Natural killer cell treated with Interleukin-12 subunit alpha and Interleukin-12 subunit beta and Interleukin-15 and Interleukin-18, amount 100 ng/mL, for 72 hours (primary cell): ENCODE data around the gene DNAJC22. TPM values are rescaled to one million over a fixed set of nuclear protein-coding genes. Genes with fewer than 3 reads are reported as not detected.

ENCODE experiments used
- ATAC-seq, 2 donors: fragments of 150-1000 bp; cut with Tn5 transposase in 1 of 2; sonication (Bioruptor Pico), chemical (Tn5 transposase) in 1 of 2; 2 replicates each; pipeline ENCODE4 v1.10.0; 2021
- DNase-seq: peaks from one replicate; pipeline ENCODE4 v3.0.0; 2022; ENCODE audit warnings: low spot score
- H3K27ac Mint-ChIP-seq, 2 donors: 1 replicate in 1 of 2; 2 replicates in 1 of 2; pipeline ENCODE4 v1.8.0; 2022; ENCODE audit warnings: mixed read lengths in 2 of 2, mild to moderate bottlenecking in 1 of 2, moderate library complexity in 1 of 2
- H3K27me3 Mint-ChIP-seq, 2 donors: 1 replicate in 1 of 2; 2 replicates in 1 of 2; pipeline ENCODE4 v1.8.0; 2022; ENCODE audit warnings: mixed read lengths in 2 of 2
- H3K36me3 Mint-ChIP-seq: one replicate; pipeline ENCODE4 v1.8.0; 2022; ENCODE audit warnings: mixed read lengths
- H3K4me1 Mint-ChIP-seq, 2 donors: 1 replicate in 1 of 2; 2 replicates in 1 of 2; pipeline ENCODE4 v1.8.0; 2022; ENCODE audit warnings: low read depth in 2 of 2, mixed read lengths in 2 of 2, mild to moderate bottlenecking in 1 of 2
- H3K4me3 Mint-ChIP-seq: one replicate; pipeline ENCODE4 v1.8.0; 2022; ENCODE audit warnings: mixed read lengths
- H3K9me3 Mint-ChIP-seq: 2 replicates; pipeline ENCODE4 v1.8.0; 2022; ENCODE audit warnings: mixed read lengths
- total RNA-seq, 2 donors: library from RNA; stranded (reverse); gene quantifications; one replicate each; pipeline ENCODE4 v1.2.3, GENCODE V29; 2022

The DNAJC22 gene
- total RNA-seq, 2 donors from 2014 or later, result not detected

DNA sequence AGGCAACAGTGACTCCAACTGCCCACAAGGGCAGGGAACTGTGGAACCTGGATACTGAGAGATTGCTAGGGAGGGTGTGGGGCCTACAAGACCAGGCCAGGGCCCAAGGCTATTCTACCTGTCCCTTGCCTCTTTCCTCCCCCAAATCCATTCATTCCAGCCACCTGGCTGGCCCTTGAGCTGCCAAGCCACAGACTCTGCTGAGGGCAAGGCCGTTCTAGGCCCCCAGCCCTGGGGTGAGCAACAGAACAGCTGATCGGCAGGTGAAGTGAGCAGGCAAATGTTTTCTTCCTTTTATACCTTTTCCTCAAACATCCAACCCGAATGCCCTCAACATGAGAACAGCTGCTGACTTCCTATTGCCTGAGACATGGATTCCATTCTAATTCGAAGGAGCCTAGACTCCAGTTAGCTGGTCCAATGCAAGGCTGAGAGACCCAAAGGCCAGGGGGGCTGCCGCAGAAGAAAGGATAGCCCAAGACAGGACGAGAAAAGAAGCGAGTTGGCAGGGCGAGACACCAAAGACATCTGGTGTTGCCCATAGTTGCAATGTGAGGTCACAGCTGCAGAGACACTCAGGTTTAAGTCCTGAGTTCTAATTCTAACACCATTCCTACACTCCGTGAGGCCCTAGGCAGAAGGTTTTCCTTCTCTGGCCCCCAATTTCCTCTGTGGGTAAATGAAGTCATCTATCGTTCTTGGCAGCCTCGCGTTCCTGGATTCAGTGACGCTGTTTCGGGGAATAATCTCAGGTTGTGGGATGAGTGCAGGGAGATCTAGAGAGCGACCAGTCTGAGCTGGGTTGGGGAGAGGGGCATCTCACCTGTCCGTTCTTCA lies 11.4 kb upstream of the DNAJC22 start:
- DNase-seq (no peak), ATAC-seq (no peak)
- Mint-ChIP-seq H3K36me3 (no peaks in the 10 kb centered on the region), H3K4me1 (peaks cover 11 to 20% of the 10 kb centered on the region in 2 donors), H3K4me3 (no peak overlapping the region), H3K27ac (no peak overlapping the region), H3K9me3 (no peaks in the 10 kb centered on the region), H3K27me3 (peaks cover 47 to 55% of the 10 kb centered on the region in 2 donors)

GRCh38 chr12:49335955-49336644 lies 10.6 kb upstream of the DNAJC22 start:
- H3K9me3 Mint-ChIP-seq, result no peaks in the 10 kb centered on the region
- H3K27me3 Mint-ChIP-seq, result peaks cover 54 to 62% of the 10 kb centered on the region in 2 donors
- H3K4me3 Mint-ChIP-seq, result no peak overlapping the region
- no peak overlapping the region for H3K27ac Mint-ChIP-seq
- ATAC-seq, result no peak
- H3K36me3 Mint-ChIP-seq, result no peaks in the 10 kb centered on the region
- H3K4me1 Mint-ChIP-seq, result peaks cover 11 to 20% of the 10 kb centered on the region in 2 donors
- no peak for DNase-seq

- Mint-ChIP-seq H3K27me3 (peaks cover 54 to 62% of the 10 kb centered on the region in 2 donors), H3K36me3 (no peaks in the 10 kb centered on the region), H3K9me3 (no peaks in the 10 kb centered on the region), H3K4me3 (peak within 1 kb of the TSS; percentile 45), H3K27ac (no peak within 1 kb of the TSS), H3K4me1 (peaks cover 11 to 20% of the 10 kb centered on the region in 2 donors)
- ATAC-seq (peak; percentile 87 to 92), DNase-seq (peak; percentile 86)
Measured at GRCh38 chr12:49336645-49337584, 9.8 kb upstream of the DNAJC22 start, which contains the start of gene C1QL4. Gene C1QL4 (minus strand): TSS chr12:49337188. CDS start chr12:49336477, 711 bp downstream.

GRCh38 chr12:49338830-49339463 lies 7.7 kb upstream of the DNAJC22 start:
- Mint-ChIP-seq H3K27ac (no peak overlapping the region), H3K36me3 (no peaks in the 10 kb centered on the region), H3K4me3 (no peak overlapping the region), H3K9me3 (no peaks in the 10 kb centered on the region), H3K27me3 (peaks cover 48 to 60% of the 10 kb centered on the region in 2 donors), H3K4me1 (peaks cover 23% of the 10 kb centered on the region in 2 donors)
- DNase-seq (no peak), ATAC-seq (no peak)

DNA sequence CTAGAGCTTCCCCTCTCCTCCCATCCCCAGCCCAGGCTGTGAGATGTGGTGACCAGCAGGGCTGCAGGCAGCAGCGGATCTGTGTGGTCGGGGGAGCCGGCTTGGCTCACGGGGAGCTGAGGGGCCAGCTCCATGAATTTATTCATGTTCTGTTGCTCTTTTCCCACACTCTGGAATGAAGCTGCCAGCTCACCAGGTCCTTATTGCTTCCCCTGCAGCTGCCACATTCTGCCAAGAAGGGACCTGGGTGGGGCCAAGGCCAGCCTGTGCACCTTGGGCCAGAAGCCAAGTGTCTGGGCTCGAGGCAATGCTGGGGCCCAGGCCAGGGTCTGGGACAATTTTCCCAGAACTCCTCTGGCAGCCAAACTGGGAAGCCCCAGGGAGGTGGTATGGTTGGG lies 7.2 kb upstream of the DNAJC22 start:
- Mint-ChIP-seq H3K4me3 (no peak overlapping the region), H3K27me3 (peaks cover 47 to 62% of the 10 kb centered on the region in 2 donors), H3K4me1 (peaks cover 24 to 26% of the 10 kb centered on the region in 2 donors), H3K9me3 (no peaks in the 10 kb centered on the region), H3K36me3 (no peaks in the 10 kb centered on the region), H3K27ac (no peak overlapping the region)
- ATAC-seq, result no peak
- no peak for DNase-seq

DNA sequence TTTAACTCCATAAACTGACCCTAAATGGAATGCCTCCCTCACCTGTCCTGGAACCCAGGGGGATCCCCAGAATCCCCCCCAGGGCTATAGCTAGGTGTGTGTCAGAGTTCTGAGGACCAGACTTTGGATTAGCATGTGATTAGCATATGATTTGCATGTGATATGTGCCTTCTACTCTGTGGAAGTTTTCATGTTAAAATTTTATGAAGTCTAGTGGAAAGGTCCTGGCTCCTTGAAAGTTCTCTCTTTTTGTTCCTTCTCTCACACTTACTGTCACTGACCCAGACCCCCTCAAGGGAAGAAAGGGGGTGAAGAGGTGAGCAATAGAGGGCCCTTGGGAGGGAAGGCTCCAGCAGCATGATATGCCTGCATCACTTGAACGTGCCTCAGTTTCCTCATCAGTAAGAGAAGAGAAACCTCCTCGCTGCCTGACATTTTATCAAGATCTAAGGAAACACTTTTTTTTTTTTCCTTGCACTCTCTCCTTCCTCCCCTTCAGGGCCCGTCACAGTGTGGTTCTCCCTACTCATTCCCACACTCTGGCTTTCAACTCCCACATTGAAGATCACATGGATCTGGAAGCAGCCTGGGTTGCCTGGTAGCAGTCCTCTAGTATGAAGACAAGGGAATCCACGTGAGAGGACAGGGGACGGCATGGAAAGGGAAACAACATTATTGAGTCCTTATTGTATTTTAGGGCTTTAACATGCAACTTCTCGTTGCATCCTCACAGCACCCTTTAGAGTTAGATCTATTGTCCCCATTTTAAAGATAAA lies 6.4 kb upstream of the DNAJC22 start:
- ATAC-seq, result no peak
- Mint-ChIP-seq H3K27ac (no peak overlapping the region), H3K9me3 (no peaks in the 10 kb centered on the region), H3K4me3 (no peak overlapping the region), H3K27me3 (peaks cover 40 to 59% of the 10 kb centered on the region in 2 donors), H3K36me3 (no peaks in the 10 kb centered on the region), H3K4me1 (peaks cover 21 to 26% of the 10 kb centered on the region in 2 donors)
- DNase-seq, result no peak

DNA sequence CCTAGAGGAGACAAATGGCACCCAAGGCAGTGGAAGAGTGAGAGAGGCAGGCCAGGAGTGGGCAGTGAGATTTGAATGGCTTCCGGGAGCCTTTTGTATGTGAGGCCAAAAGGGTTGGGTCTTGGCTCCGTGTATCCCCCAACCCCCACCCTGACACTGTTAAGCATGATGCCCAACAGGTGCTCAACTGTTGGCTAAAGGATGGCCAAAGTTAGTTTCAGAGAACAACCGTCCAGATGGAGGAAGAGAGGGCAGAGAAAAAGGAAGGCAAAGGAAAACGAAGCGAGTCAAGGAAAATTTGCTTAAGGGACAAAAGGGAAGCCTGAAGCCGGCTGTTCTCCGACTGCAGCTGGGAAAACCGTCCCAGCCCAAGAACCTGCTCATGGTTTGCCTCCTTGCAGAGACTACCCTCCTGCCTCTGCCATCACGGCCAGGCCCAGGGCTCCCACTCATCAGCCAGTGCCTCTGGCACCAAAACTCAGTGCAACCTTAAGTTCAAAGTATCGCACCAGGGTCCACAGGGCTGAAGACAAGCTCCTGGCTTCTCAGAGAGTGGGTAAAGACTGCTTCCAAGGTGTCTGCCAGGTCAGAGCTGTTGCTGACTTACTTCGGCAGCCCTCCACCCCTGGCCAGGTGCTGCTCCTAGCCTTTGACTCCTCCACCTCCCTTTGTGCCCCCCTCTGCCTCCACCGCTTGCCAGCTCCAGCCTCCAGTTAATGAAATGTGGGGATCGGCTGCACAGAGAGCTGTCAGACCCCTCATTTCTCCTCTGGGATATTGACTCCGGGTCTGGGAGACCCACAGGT lies 5.5 kb upstream of the DNAJC22 start:
- DNase-seq (no peak), ATAC-seq (no peak)
- peaks cover 34 to 59% of the 10 kb centered on the region in 2 donors for H3K27me3 Mint-ChIP-seq
- no peak overlapping the region for H3K4me3 Mint-ChIP-seq
- no peaks in the 10 kb centered on the region for H3K36me3 Mint-ChIP-seq
- H3K4me1 Mint-ChIP-seq, result peaks cover 26 to 29% of the 10 kb centered on the region in 2 donors
- H3K9me3 Mint-ChIP-seq, result no peaks in the 10 kb centered on the region
- no peak overlapping the region for H3K27ac Mint-ChIP-seq

GRCh38 chr12:49341777-49342065 lies 5.0 kb upstream of the DNAJC22 start:
- Mint-ChIP-seq H3K4me1 (peaks cover 29 to 34% of the 10 kb centered on the region in 2 donors), H3K36me3 (no peaks in the 10 kb centered on the region), H3K27ac (no peak overlapping the region), H3K4me3 (no peak overlapping the region), H3K27me3 (peaks cover 39 to 64% of the 10 kb centered on the region in 2 donors), H3K9me3 (no peaks in the 10 kb centered on the region)
- no peak for DNase-seq
- ATAC-seq, result no peak

DNA sequence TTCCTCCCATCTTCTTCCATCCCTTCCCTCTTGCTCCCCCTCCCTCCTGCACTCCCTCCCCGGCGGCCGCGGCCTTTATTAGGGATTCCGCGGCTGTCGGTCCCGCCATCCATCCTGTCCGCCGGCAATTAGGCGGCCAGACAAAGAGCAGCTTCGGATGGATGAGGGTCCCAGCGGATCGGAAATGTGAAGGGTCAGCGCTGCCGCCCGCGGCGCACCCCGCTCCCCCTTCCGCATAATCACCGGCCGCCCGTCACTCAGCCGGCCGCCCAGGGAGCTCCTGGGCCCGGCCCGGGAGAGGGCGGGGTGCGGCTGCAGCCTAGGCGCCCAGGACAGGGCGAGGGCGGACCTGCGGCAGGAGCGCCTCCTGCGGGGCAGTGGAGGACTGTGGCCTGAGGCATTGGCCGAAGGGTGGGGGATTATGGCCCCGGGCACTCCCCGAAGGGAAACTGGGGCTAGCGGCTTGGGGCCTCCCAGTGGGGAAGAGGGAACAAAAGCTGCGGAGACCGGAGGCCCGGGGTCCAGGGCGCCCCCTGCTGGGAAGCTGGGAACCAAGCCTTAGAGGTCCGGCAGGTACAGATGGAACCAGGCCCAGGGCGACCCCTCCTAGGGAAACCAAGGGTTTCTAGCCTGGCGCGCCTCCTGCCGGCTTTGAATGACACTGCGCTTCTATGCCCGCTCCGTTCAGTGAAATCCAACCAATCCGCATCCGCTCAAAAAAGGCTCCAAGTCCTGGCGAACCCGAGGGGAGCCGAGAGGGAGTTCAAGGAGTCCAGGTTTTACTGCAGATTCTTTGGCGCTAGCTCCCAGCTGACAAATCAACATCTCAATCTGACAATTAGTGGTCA lies 4.4 kb upstream of the DNAJC22 start:
- H3K9me3 Mint-ChIP-seq, result no peaks in the 10 kb centered on the region
- peaks cover 36 to 64% of the 10 kb centered on the region in 2 donors for H3K27me3 Mint-ChIP-seq
- peak overlapping the region; percentile 26 for H3K4me3 Mint-ChIP-seq

GRCh38 chr12:49342914-49343731 lies 3.6 kb upstream of the DNAJC22 start:
- Mint-ChIP-seq H3K4me1 (peaks cover 25 to 29% of the 10 kb centered on the region in 2 donors), H3K36me3 (no peaks in the 10 kb centered on the region), H3K4me3 (peak overlapping the region; percentile 26), H3K27me3 (peaks cover 29 to 56% of the 10 kb centered on the region in 2 donors), H3K9me3 (no peaks in the 10 kb centered on the region), H3K27ac (no peak overlapping the region)
- ATAC-seq (peak in 1 of 2 donors; percentile 46), DNase-seq (no peak)

More for the DNA sequence above, 4.4 kb upstream of the DNAJC22 start:
- peak; percentile 84 to 89 for ATAC-seq
- peak; percentile 81 for DNase-seq
- no peaks in the 10 kb centered on the region for H3K36me3 Mint-ChIP-seq
- no peak overlapping the region for H3K27ac Mint-ChIP-seq
- H3K4me1 Mint-ChIP-seq, result peaks cover 30 to 34% of the 10 kb centered on the region in 2 donors
